DND-41 (cell line): ENCODE data around the gene TRIP13.
"Not testable (repeated sequence)": the region's sequence is repeated elsewhere in the genome, so short reads cannot be mapped to it uniquely, and the experiment has no call there.

Experiments
- ATAC-seq: fragments of 200-7000 bp; cut with Tn5 transposase; 3 replicates; pipeline ENCODE4 v1.9.1; 2021; ENCODE audit warnings: low read depth; ENCODE audit not compliant: insufficient read depth
- DNase-seq: peaks from one replicate; pipeline ENCODE4 v3.0.0-alpha.2; 2020
- H2AFZ ChIP-seq: 2 replicates; pipeline ENCODE4 v1.6.0; 2012; ENCODE audit warnings: low read depth, low read length
- H3K27ac ChIP-seq: 2 replicates; pipeline ENCODE4 v1.5.1; 2012; ENCODE audit warnings: low read length, inconsistent platforms
- H3K27me3 ChIP-seq: fragments of 200-600 bp; sonication (generic); 2 replicates; pipeline ENCODE4 v1.6.0; 2012; ENCODE audit warnings: low read length, mild to moderate bottlenecking, inconsistent platforms; ENCODE audit not compliant: insufficient read depth, poor library complexity
- H3K36me3 ChIP-seq: 2 replicates; pipeline ENCODE4 v1.5.1; 2012; ENCODE audit warnings: low read length, inconsistent platforms; ENCODE audit not compliant: insufficient read depth
- H3K4me1 ChIP-seq: 2 replicates; pipeline ENCODE4 v1.5.1; 2012; ENCODE audit warnings: mild to moderate bottlenecking, low read length; ENCODE audit not compliant: insufficient read depth
- H3K4me2 ChIP-seq: 2 replicates; pipeline ENCODE4 v1.6.0; 2012; ENCODE audit warnings: mild to moderate bottlenecking, moderate library complexity, low read length, inconsistent platforms; ENCODE audit not compliant: insufficient read depth
- H3K4me3 ChIP-seq, 2 experiments: fragments of 200-600 bp in 1 of 2; shearing (Covaris generic) in 1 of 2; 2 replicates each; pipeline ENCODE4 v1.5.1; 2012 to 2016; ENCODE audit warnings: inconsistent platforms in 2 of 2, low read length in 2 of 2, mild to moderate bottlenecking in 2 of 2, low read depth in 1 of 2, moderate library complexity in 1 of 2
- H3K79me2 ChIP-seq: 2 replicates; pipeline ENCODE4 v1.6.0; 2012; ENCODE audit warnings: low read length, inconsistent platforms; ENCODE audit not compliant: insufficient read depth
- H3K9ac ChIP-seq: 2 replicates; pipeline ENCODE4 v1.6.0; 2012; ENCODE audit warnings: low read depth, mild to moderate bottlenecking, inconsistent platforms, low read length, moderate library complexity
- H3K9me3 ChIP-seq: 2 replicates; pipeline ENCODE4 v1.5.1; 2012; ENCODE audit warnings: low read length, moderate library complexity, mild to moderate bottlenecking, inconsistent platforms; ENCODE audit not compliant: insufficient read depth, severe bottlenecking
- H4K20me1 ChIP-seq: 2 replicates; pipeline ENCODE4 v1.6.0; 2012; ENCODE audit warnings: low read length; ENCODE audit not compliant: insufficient read depth
- CTCF ChIP-seq: IDR thresholded peaks from 2 replicates; pipeline ENCODE4 v1.5.1; 2012; ENCODE audit warnings: borderline replicate concordance, low read length, moderate library complexity, mild to moderate bottlenecking; ENCODE audit not compliant: poor library complexity, severe bottlenecking; ENCODE audit errors: extremely low read depth
- EZH2 ChIP-seq: IDR thresholded peaks from 3 replicates; pipeline ENCODE4 v1.6.1; 2012; ENCODE audit warnings: borderline replicate concordance, low read depth, mild to moderate bottlenecking, moderate library complexity, low read length, inconsistent platforms; ENCODE audit not compliant: severe bottlenecking

TRIP13 gene

GRCh38 chr5:852018-852417 is 40.7 kb upstream of the TRIP13 start:
- Histone ChIP-seq H3K4me1 (no peaks in the 10 kb centered on the region), H3K27ac (no peak overlapping the region), H3K79me2 (no peaks in the 10 kb centered on the region), H3K9ac (no peak overlapping the region), H2AFZ (no peak overlapping the region), H3K4me3 (no peak overlapping the region), H3K27me3 (no peaks in the 10 kb centered on the region), H3K9me3 (no peaks in the 10 kb centered on the region), H3K36me3 (no peaks in the 10 kb centered on the region), H3K4me2 (no peak overlapping the region), H4K20me1 (peaks cover 22% of the 10 kb centered on the region)
- ATAC-seq (no peak), DNase-seq (no peak)
- TF ChIP-seq EZH2 (no peak), CTCF (no peak)

GRCh38 chr5:852431-853401 is 40.0 kb upstream of the TRIP13 start:
- Histone ChIP-seq H3K9ac (no peak overlapping the region), H3K4me1 (no peaks in the 10 kb centered on the region), H3K79me2 (no peaks in the 10 kb centered on the region), H3K4me3 (no peak overlapping the region), H3K36me3 (no peaks in the 10 kb centered on the region), H3K4me2 (no peak overlapping the region), H4K20me1 (peaks cover 22% of the 10 kb centered on the region), H3K9me3 (no peaks in the 10 kb centered on the region), H3K27ac (no peak overlapping the region), H2AFZ (no peak overlapping the region), H3K27me3 (no peaks in the 10 kb centered on the region)
- ATAC-seq (no peak), DNase-seq (no peak)
- TF ChIP-seq CTCF (no peak), EZH2 (no peak)

GRCh38 chr5:853416-854090 is 39.1 kb upstream of the TRIP13 start:
- H3K4me3 ChIP-seq, H3K4me1 ChIP-seq, H3K27me3 ChIP-seq, H3K79me2 ChIP-seq, H3K36me3 ChIP-seq, H2AFZ ChIP-seq, DNase-seq, H3K27ac ChIP-seq, H3K9ac ChIP-seq, H3K4me2 ChIP-seq, ATAC-seq, H3K9me3 ChIP-seq: not testable (repeated sequence)
- H4K20me1 ChIP-seq = peaks cover 23% of the 10 kb centered on the region

GRCh38 chr5:854217-854616 is 38.5 kb upstream of the TRIP13 start:
- Histone ChIP-seq H3K4me2 (no peak overlapping the region), H3K27ac (no peak overlapping the region), H3K4me1 (no peaks in the 10 kb centered on the region), H3K4me3 (no peak overlapping the region), H3K9ac (no peak overlapping the region), H3K27me3 (no peaks in the 10 kb centered on the region), H3K9me3 (no peaks in the 10 kb centered on the region), H3K36me3 (no peaks in the 10 kb centered on the region), H2AFZ (no peak overlapping the region), H4K20me1 (peaks cover 25% of the 10 kb centered on the region), H3K79me2 (no peaks in the 10 kb centered on the region)
- TF ChIP-seq CTCF (no peak), EZH2 (no peak)
- ATAC-seq = no peak
- no peak for DNase-seq
